HT-29 (cell line): ENCODE results near the gene UBE2L6. TPM values are rescaled to one million over a fixed set of nuclear protein-coding genes. Genes with fewer than 3 reads are reported as not detected.
A peak's percentile ranks its signal among the peaks of the same experiment; 100 is the strongest.

Source experiments
- DNase-seq: peaks from one replicate; pipeline ENCODE4 v3.0.0-alpha.2; 2015; ENCODE audit warnings: low spot score
- total RNA-seq: library from RNA; depleted of rRNA; stranded (reverse); fragments of >200 nt; shearing (Covaris generic); gene quantifications from 2 replicates; pipeline ENCODE4 v1.2.3, GENCODE V29; 2014; rRNA removed

The UBE2L6 gene
- total RNA-seq: 1.3 and 3.5 TPM in 2 replicates

GRCh38 chr11:57567515-57568329 is at the start of gene UBE2L6:
Gene UBE2L6 (minus strand): TSS chr11:57567672. CDS start chr11:57567611, 61 bp downstream.
- DNase-seq: no peak

GRCh38 chr11:57616595-57616994 is 49.1 kb upstream of the UBE2L6 start:
- no peak for DNase-seq

GRCh38 chr11:57615308-57615707 is 47.8 kb upstream of the UBE2L6 start:
- DNase-seq: no peak

GRCh38 chr11:57614234-57614772 is 46.8 kb upstream of the UBE2L6 start:
- DNase-seq: no peak

- no peak for DNase-seq
Observed at GRCh38 chr11:57610170-57610569, 42.7 kb upstream of the UBE2L6 start.

- DNase-seq: no peak
Observed at GRCh38 chr11:57605028-57605420, 37.6 kb upstream of the UBE2L6 start.

GRCh38 chr11:57604296-57605027 is 37.0 kb upstream of the UBE2L6 start:
- no peak for DNase-seq

- no peak for DNase-seq
Observed at GRCh38 chr11:57601297-57601696, 33.8 kb upstream of the UBE2L6 start.

- DNase-seq: no peak
Observed at GRCh38 chr11:57599381-57599780, 31.9 kb upstream of the UBE2L6 start.

- no peak for DNase-seq
Observed at GRCh38 chr11:57598831-57599155, 31.3 kb upstream of the UBE2L6 start.

- DNase-seq: no peak
Observed at GRCh38 chr11:57597916-57598830, 30.7 kb upstream of the UBE2L6 start.

- DNase-seq: no peak
Observed at GRCh38 chr11:57597461-57597915, 30.0 kb upstream of the UBE2L6 start, which contains the start of gene SERPING1. Gene SERPING1 (plus strand): TSS chr11:57597685. CDS start chr11:57598271, 586 bp downstream.

- no peak for DNase-seq
Observed at GRCh38 chr11:57596266-57596885, 28.9 kb upstream of the UBE2L6 start.

GRCh38 chr11:57588046-57588710 is 20.7 kb upstream of the UBE2L6 start:
- DNase-seq: no peak

- no peak for DNase-seq
Observed at GRCh38 chr11:57586711-57587245, 19.3 kb upstream of the UBE2L6 start.

- DNase-seq: no peak
Observed at GRCh38 chr11:57585301-57585700, 17.8 kb upstream of the UBE2L6 start.

- no peak for DNase-seq
Observed at GRCh38 chr11:57584341-57584740, 16.9 kb upstream of the UBE2L6 start.

- no peak for DNase-seq
Observed at GRCh38 chr11:57574061-57574460, 6.6 kb upstream of the UBE2L6 start.

- no peak for DNase-seq
Observed at GRCh38 chr11:57571606-57572005, 4.1 kb upstream of the UBE2L6 start.

GRCh38 chr11:57568330-57568766 is 876 bp upstream of the UBE2L6 start:
- DNase-seq: peak; percentile 83
